Erythroblast (primary cell): ENCODE data around the gene NUDT14.

Source experiments
- GATA1 ChIP-seq: IDR thresholded peaks from 2 replicates; pipeline ENCODE4 v1.6.1; 2011; ENCODE audit warnings: low read depth, mild to moderate bottlenecking, control low read depth, low read length, moderate library complexity
- POLR2A ChIP-seq: IDR thresholded peaks from 2 replicates; pipeline ENCODE4 v1.6.1; 2011; ENCODE audit warnings: mild to moderate bottlenecking, low read length

DNA sequence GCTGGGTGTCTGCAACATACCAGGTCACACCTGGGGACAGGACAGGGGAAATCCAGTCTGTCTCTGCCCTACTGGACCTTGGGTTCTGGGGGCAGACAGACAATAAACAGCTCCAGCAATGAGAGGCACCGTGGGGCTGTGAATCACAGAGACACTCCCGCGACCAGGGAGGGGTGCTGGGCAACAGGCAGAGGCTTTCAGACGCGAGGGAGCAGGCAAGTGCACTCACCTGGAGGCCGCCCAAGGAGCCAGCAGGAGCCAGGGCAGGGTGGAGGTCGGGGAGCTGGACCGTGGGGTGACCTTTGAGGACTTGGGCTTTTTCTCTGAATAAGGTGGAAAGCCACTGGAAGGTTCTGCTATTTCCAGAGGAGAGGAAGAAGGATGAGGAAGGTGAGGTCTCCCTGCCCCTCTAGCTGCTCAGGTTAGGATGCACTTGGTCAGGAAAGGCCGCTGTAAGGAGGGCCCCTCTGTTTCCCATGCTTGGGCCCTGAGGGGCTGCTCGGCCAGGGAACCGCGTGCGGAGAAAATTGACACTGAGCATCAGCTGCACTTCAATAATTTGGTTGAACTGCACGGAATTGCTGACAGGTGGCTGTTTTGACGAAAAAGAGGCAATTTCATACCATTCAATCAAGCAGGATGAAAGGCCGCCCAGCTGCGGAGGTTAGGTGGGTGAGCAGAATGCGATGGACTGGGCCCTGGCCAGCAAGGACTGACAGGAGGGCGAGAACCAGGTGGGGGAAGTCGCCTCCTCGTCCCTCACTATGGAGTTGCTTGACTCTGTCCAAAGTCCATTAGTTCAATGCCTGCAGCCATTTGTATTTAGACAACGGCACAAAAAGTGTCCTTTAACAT lies 54.8 kb downstream of the NUDT14 start:
- TF ChIP-seq POLR2A (no peak), GATA1 (no peak)
